Smooth muscle cell (in vitro differentiated cells): ENCODE measurements around the gene CTSF. TPM values are rescaled to one million over a fixed set of nuclear protein-coding genes. Genes with fewer than 3 reads are reported as not detected.

ENCODE experiments used
- DNase-seq: peaks from one replicate; lab custom pipeline; 2025; ENCODE audit not compliant: unreplicated experiment; lab: John Stamatoyannopoulos, UW
- H2AFZ ChIP-seq: fragments of 200-600 bp; sonication (generic); 2 replicates; pipeline ENCODE4 v1.6.0; 2016; ENCODE audit warnings: antibody characterized with exemption, low read depth, mild to moderate bottlenecking
- H3F3A ChIP-seq: fragments of 200-600 bp; sonication (generic); 2 replicates; pipeline ENCODE4 v1.6.0; 2017; ENCODE audit warnings: antibody characterized with exemption, low read depth
- H3K27ac ChIP-seq: fragments of 200-600 bp; sonication (generic); 2 replicates; pipeline ENCODE4 v1.5.1; 2016; ENCODE audit warnings: low read depth, mild to moderate bottlenecking
- H3K27me3 ChIP-seq: fragments of 200-600 bp; sonication (generic); 2 replicates; pipeline ENCODE4 v1.6.1; 2016; ENCODE audit warnings: low read depth, mild to moderate bottlenecking
- H3K36me3 ChIP-seq: fragments of 200-600 bp; sonication (generic); 2 replicates; pipeline ENCODE4 v1.5.1; 2016; ENCODE audit warnings: low read depth
- H3K4me1 ChIP-seq: fragments of 200-600 bp; sonication (generic); 2 replicates; pipeline ENCODE4 v1.5.1; 2016; ENCODE audit warnings: low read depth
- H3K4me2 ChIP-seq: fragments of 200-600 bp; sonication (generic); 2 replicates; pipeline ENCODE4 v1.6.0; 2016; ENCODE audit warnings: mild to moderate bottlenecking
- H3K4me3 ChIP-seq: fragments of 200-600 bp; sonication (generic); 2 replicates; pipeline ENCODE4 v1.5.1; 2016; ENCODE audit warnings: mild to moderate bottlenecking
- H3K79me2 ChIP-seq: fragments of 200-600 bp; sonication (generic); 2 replicates; pipeline ENCODE4 v1.6.0; 2016; ENCODE audit warnings: low read depth, mild to moderate bottlenecking
- H3K9ac ChIP-seq: fragments of 200-600 bp; sonication (generic); 2 replicates; pipeline ENCODE4 v1.6.0; 2016; ENCODE audit warnings: low read depth
- H3K9me3 ChIP-seq: fragments of 200-600 bp; sonication (generic); replicated peaks from 2 replicates; pipeline ENCODE4 v1.5.1; 2016; ENCODE audit warnings: low read depth
- H4K20me1 ChIP-seq: fragments of 200-600 bp; sonication (generic); 2 replicates; pipeline ENCODE4 v1.6.0; 2016; ENCODE audit warnings: low read depth
- CTCF ChIP-seq: fragments of 200-600 bp; sonication (generic); IDR thresholded peaks from 2 replicates; pipeline ENCODE4 v1.5.1; 2017; ENCODE audit warnings: borderline replicate concordance, mild to moderate bottlenecking, antibody characterized with exemption; ENCODE audit not compliant: insufficient read depth, poor library complexity, severe bottlenecking
- WGBS: methylation state at CpG from one replicate; pipeline ENCODE4 v1.1.7; 2016; ENCODE audit warnings: low lambda C conversion rate; 5-methylcytosine and 5-hydroxymethylcytosine counted together
- polyA plus RNA-seq: library from polyadenylated mRNA; unstranded; fragments of >200 nt; fragmentation: Nextera tagmentation; extraction: Ambion mirVana; gene quantifications from 2 replicates; pipeline ENCODE4 v1.2.1, GENCODE V29; 2016
- total RNA-seq: library from RNA; depleted of rRNA; stranded (reverse); fragments of >200 nt; gene quantifications from 2 replicates; pipeline ENCODE4 v1.2.3, GENCODE V29; 2014

The CTSF gene
- total and polyA plus RNA-seq, 2 experiments from 2014 or later, result 0.45 to 0.62 TPM

- H4K20me1 ChIP-seq, result no peaks in the 10 kb centered on the region
- no peak overlapping the region for H3K27ac ChIP-seq
- no peak overlapping the region for H3K4me3 ChIP-seq
- no peak for DNase-seq
- no peaks in the 10 kb centered on the region for H3K27me3 ChIP-seq
- no peak for TF ChIP-seq CTCF
- no peaks in the 10 kb centered on the region for H3K36me3 ChIP-seq
- WGBS, result 97% methylated on average over 24 of the region's 24 CpGs
- H3F3A ChIP-seq, result no peaks in the 10 kb centered on the region
- H2AFZ ChIP-seq, result no peak overlapping the region
- no peak overlapping the region for H3K4me2 ChIP-seq
- H3K9me3 ChIP-seq, result no peaks in the 10 kb centered on the region
- H3K9ac ChIP-seq, result no peak overlapping the region
- no peaks in the 10 kb centered on the region for H3K4me1 ChIP-seq
- H3K79me2 ChIP-seq, result no peaks in the 10 kb centered on the region
Measured at GRCh38 chr11:66557733-66558326, 10.6 kb downstream of the CTSF start.

GRCh38 chr11:66556086-66556485, 12.3 kb downstream of the CTSF start:
- DNase-seq, result no peak
- 95% methylated on average over 7 of the region's 7 CpGs for WGBS

GRCh38 chr11:66555416-66555815, 13.0 kb downstream of the CTSF start:
- no peak overlapping the region for H3K27ac ChIP-seq
- H3F3A ChIP-seq, result no peaks in the 10 kb centered on the region
- no peak overlapping the region for H3K9ac ChIP-seq
- 71% methylated on average over 2 of the region's 3 CpGs for WGBS
- H3K27me3 ChIP-seq, result no peaks in the 10 kb centered on the region
- H3K79me2 ChIP-seq, result no peaks in the 10 kb centered on the region
- TF ChIP-seq CTCF, result no peak
- no peak overlapping the region for H2AFZ ChIP-seq
- DNase-seq, result no peak
- no peaks in the 10 kb centered on the region for H3K36me3 ChIP-seq
- no peaks in the 10 kb centered on the region for H4K20me1 ChIP-seq
- no peak overlapping the region for H3K4me2 ChIP-seq
- no peaks in the 10 kb centered on the region for H3K9me3 ChIP-seq
- H3K4me3 ChIP-seq, result no peak overlapping the region
- H3K4me1 ChIP-seq, result no peaks in the 10 kb centered on the region

More at GRCh38 chr11:66556086-66556485, 12.3 kb downstream of the CTSF start:
- TF ChIP-seq CTCF, result no peak
- Histone ChIP-seq H4K20me1 (no peaks in the 10 kb centered on the region), H3K4me3 (no peak overlapping the region), H2AFZ (no peak overlapping the region), H3K27me3 (no peaks in the 10 kb centered on the region), H3K4me1 (no peaks in the 10 kb centered on the region), H3F3A (no peaks in the 10 kb centered on the region), H3K4me2 (no peak overlapping the region), H3K27ac (no peak overlapping the region), H3K79me2 (no peaks in the 10 kb centered on the region), H3K9me3 (no peaks in the 10 kb centered on the region), H3K9ac (no peak overlapping the region), H3K36me3 (no peaks in the 10 kb centered on the region)

- Histone ChIP-seq H3K4me2 (no peak overlapping the region), H3F3A (no peaks in the 10 kb centered on the region), H3K4me3 (no peak overlapping the region), H4K20me1 (no peaks in the 10 kb centered on the region), H3K36me3 (no peaks in the 10 kb centered on the region), H2AFZ (no peak overlapping the region), H3K27ac (no peak overlapping the region), H3K4me1 (no peaks in the 10 kb centered on the region), H3K27me3 (no peaks in the 10 kb centered on the region), H3K9me3 (no peaks in the 10 kb centered on the region), H3K9ac (no peak overlapping the region), H3K79me2 (no peaks in the 10 kb centered on the region)
- no peak for TF ChIP-seq CTCF
- 93% methylated on average over 5 of the region's 5 CpGs for WGBS
- DNase-seq, result no peak
Measured at GRCh38 chr11:66554602-66555001, 13.8 kb downstream of the CTSF start.
